Stimulated activated CD8-positive, alpha-beta memory T cell treated with anti-CD3 and anti-CD28 coated beads, Interleukin-4, amount 100 ng/mL, for 1 hour (primary cell): ENCODE results near the gene ZMYND10.
A peak's percentile ranks its signal among the peaks of the same experiment; 100 is the strongest.

ENCODE experiments used
- DNase-seq, 2 donors: peaks; one replicate each; pipeline ENCODE4 v3.0.0-alpha.2; 2020; ENCODE audit warnings: low read depth in 2 of 2, low spot score in 1 of 2

ZMYND10 gene

DNA sequence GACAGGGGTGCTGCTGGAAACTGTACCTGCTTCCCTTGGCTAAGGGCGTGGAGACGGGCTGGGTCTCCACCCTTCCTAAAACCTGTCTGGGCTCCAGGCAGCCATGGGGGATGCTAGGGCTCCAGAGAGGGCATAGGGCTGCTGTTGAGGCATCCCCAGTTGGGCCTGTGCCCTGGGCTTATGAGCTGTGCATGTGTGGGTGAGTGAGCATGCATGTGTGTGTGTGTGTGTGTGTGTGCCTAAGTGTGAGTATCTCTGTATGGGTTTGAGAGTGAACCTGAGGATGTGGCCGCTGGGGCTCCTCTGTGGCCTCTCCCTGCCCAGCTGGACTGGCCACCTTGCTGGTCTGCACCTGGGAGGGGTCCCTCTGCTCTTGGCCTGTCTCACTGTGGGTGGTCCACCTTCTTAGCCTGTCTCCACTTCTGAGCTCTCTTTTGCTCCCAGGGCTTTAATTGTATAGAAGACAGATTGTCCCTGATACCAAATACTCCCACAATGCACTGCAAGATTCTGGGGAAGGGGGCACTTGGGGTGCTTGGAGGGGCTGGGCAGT, 25.7 kb upstream of the ZMYND10 start:
- DNase-seq: no peak

DNA sequence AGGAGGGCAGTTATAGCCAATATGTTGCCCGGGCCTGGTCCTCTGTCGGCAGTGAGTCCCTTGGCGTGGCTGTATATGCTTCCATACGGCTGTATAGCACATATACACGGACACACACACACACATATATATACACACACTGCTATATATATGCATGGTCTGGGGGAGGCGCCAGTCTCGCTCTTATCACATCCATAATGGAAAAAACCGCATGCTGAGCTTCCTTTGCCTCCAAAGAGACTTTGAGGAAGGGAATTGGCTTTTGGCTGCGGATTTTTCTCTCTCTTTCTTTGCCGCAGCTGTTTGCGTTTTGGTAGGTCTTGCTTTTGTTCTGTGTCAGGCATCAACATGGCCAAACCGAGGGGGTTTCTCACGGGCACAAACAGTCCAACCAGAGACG, 25.1 kb upstream of the ZMYND10 start:
- no peak for DNase-seq

DNA sequence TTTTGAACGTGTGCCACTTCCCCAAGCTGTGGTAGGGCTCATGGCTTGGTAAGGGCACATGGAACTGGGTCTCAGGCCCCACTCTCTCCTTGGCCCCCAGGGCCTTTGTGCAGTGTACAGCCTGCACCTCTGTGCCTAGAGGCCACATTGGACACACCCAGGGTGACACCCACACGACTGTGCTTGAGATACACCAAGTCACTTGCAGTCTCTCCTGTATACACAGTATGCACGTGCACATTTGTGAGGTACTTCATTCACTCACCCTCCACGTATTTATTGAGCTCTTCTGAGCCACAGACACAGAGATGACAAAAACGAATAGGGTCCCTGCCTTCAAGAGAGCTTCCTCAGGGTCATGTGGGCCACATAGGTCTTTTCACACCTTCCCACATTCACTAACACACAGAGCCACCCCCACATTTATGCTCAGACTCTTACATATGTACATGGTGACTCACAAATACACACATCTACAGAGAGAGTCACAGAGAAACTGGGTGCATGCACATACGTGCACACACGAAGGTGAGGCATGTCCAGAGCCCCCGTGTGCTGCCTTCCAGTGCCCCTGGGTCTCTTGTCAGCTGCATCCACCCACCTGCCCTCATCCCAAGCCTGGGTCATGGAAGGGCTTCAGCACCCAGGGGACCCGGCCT, 23.6 kb upstream of the ZMYND10 start:
- DNase-seq: no peak

DNA sequence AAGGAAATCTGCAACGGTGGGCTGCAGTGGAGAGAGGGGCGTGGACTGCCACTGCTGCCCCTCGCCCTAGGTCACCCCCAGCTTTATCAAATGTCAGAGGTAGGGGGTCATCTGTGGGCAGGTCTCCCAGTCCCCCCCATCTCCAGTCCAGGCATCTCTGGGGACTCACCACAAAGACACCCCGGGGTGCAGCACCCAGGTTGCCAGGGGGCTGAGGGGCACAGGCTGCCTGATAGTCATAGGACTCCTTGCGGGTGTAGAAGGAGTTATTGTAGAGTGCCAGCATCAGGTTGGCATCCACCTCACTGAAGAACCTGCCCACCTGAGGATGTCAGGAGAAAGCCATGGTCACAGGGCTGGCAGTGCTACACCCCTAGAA, 20.3 kb upstream of the ZMYND10 start:
- no peak for DNase-seq

DNA sequence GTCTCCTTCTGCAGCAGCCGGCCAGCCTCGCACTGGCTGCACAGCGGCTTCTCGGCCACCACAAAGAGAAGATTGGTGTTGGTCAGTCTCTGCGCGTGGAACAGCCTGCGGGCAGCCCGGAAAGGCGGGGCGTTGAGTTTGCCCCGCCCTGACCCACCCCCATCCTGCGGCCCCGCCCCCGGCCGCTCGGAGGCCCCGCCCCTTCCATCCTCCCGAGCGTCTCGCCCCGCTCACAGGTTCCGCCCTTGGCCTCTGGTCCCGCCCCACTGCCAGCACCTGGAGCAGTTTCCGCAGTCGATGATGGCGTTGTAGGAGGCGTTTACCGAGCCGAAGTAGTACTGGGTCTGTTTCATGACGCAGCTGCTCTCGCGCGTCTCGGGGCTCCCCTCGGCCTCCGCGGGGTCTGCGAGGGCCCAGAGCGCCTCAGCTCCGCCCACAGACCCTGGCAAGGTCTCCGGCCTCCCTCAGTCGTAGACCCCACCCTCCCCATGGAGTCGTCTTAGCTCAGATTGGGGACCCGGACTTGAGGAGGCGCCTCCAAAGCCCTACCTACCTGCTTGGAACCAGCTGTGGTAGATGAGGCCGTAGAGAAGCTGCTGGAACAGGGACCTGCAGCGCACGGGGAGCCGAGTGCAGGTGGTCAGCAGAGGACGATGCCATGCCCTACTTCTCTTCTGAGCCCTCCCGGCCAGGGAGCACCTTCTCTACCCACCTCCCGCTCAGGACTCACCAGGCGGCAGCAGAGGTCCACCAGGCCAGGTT, 19.7 kb upstream of the ZMYND10 start:
- DNase-seq: peak; percentile 80 to 88

DNA sequence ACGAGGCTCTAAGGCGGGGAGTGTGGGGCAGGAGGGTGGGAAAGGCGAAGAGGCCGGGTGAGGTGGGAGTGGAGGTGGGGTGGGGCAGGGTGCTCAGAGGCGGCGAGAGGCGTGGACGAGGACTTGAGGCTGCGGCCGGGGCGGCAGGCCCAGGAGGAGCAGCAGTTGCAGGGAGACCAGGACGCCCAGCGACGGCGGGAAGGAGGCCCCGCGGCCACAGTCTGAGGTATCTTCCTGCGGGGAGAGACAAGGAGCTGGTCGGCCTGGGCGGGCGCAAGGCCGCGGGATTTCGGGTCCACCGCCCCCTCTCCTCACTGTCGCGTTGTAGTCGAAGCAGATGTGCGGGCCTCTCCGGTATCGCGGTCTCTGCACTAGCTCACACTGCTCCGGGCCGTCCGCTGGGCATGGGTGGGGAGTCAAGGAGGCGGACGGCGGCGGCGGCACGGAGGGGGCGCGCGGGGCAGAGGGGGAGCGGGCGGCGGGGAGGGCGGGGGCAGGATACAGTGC, 19.1 kb upstream of the ZMYND10 start:
- no peak for DNase-seq

DNA sequence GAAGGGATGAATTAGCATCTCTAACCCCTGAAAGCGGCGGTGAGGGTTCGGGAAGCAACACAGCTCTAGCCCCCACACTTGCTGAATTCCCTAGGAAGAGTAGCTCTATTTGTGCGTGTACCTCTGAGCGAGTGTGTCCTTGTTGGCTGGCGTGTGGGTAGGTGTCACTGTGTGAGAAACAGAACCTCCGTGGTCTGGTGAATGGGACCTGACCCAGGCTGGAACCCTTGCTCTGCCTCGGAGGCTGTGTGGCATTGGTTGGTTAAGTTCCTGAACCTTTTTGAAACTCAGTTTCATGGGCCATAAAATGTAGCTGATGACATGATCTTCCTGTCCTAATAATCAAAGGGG, 14.2 kb upstream of the ZMYND10 start:
- no peak for DNase-seq

DNA sequence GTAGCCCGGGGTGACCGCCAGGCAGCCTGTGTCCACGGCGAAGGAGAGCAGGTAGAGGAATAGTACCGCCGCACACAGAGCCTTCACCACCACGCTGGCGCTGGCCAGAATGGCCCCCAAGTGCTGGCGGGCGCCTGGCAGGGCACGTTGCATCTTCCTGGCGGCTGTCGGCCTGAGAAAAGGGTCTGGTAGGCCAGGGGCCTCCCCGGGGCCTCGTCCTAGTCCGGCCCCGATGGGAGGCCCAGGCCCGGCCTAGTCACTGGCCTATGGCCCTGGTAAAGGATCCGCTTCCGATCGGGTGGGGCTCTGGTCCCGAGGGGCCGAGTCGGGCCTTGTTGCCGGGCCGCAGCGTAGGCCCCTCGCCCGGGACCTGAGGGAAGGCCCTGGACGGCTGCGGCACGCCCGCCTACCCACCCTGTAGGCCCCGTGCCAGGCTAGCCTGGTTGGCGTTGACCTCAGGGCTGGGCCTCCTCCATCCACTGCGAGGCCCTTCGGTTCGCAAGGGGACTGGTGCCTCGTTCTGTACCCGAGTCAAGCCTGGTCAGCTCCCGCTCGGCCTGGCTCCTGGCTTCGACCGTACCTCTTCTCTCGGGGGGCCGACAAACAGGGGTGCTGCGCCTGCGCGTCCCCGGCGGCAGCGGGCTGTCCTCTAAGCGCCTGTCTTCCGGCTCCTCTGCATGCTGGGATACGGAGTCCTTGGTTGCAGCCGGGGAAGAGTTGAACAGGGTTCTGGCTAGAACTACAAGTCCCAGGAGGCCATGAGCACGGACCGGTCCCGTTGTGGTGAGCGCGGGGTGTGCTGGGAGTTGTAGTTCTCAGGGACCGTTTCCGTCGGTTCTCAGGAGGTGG, 13.6 kb upstream of the ZMYND10 start, which contains the start of gene TMEM115:
Gene TMEM115 (minus strand): TSS at position 611 of the 849 bp plus-strand sequence. CDS start 458 bp downstream, at position 153.
- peak; percentile 80 to 90 for DNase-seq

DNA sequence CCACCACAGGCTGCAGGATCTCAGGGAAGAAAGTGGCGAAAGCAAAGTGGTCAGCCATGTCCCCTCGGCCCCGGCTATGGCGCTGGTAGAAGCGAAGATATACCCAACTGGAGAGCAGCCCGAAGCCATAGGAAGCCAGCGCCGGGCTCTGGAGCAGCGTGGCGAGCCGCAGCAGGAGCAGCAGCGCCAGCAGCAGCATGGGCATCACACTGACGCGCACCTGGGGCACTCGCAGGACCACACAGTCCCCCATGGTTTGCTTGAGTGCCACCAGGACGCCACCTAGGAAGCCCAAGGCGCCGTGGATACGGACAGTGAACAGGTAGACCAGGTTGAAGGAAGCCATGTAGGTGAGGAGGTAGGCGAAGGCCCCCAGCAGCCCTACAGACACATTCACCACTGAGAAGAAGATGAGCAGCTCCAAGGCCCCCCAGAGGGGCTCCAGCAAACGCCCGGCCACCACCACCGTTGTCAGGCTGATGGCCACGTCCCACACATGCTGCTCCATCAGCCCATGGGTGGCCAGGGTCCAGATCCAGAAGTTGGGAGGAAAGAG, 12.9 kb upstream of the ZMYND10 start:
- no peak for DNase-seq

DNA sequence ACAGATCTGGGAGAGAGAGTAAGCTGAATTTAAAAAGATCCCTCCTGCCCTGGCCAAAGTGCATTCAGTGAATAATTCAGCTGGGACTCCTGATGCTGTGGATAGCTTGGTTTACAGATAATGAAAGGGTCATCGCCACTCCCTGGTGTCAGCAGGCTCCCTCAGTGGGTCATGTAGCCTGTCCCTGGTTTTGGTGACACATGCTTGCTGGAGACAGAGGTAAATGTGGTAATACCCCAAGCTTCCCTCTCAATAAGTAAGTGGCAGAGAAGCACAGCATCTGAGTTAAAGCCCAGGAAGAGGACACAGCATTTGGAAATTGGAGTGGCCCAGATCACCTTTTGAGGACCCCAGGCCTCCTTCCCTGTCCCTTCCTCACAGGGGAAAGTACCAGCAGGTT, 11.9 kb upstream of the ZMYND10 start:
- DNase-seq: no peak

DNA sequence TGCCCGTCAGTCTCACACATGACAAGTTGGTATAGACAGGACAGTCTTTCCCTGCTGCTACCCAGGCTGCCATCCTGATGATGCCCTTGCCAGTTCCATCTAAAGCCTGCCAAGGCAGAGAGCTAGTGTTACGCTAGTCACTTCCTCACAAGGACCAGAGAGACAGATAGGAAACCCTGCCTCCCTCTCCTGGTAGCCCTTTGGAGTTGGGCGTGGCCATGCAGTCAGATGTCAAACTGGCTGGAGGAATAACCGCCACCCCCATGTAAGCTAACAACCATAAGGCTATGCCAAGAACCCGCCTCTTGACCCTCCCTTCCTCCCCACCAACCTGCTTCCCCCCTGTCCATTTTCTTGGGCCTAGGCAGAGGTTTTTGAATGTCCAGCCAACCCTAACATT, 11.0 kb upstream of the ZMYND10 start:
- DNase-seq: no peak

DNA sequence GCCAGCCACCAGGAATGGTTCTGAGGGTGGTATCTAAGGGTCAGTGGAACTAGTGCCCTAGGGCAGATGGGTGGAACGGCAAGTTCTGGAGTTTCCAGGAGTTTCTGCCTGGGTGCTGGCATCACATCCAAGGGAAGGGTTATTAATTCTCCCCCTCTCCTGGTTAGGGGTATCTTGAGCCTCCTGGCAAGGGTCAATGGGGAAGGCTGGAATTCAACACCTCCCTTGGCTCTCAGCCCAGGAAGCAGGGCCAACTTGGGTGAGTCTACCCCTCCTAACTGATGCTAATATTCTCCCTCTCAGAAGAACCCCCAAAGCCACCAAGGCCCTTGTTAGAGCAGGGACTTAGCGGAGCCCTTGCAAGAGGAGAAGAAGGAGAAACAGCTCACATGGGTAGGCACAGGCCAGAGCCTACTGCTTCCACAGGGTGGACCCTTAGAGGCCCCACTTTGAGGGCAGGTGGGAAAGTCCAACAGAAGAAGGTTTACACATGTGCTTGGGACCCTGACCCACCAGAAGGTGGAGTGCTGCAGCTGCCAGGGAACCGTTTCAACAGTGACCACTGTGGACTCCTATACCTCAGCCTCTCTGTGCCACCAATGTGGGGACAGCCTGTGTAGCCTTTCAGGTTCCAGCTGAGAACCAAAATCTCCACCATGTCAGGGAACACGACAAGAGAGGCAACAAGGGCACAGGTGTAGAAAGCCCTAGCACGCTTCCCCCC, 10.5 kb upstream of the ZMYND10 start:
- no peak for DNase-seq

DNA sequence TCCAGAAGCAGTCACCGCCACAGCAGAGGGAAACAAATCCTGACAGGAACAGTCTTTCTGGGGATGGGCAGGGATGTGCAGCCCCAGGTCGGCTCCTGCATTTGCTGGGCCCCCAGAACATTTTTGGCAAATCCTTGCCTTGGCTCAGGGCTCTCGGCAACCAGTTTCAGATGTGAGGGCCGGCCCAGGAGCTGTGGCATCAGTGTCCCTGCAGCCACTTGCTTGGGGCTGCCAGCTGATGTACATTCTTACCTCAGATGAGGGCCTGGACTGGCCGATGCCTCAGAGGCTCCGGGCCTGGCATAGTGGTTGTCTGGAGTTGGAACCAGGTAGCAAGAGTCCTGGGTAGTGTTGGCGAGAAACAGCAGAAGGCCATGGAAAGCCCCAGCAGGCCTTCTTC, 9.3 kb upstream of the ZMYND10 start:
- no peak for DNase-seq

DNA sequence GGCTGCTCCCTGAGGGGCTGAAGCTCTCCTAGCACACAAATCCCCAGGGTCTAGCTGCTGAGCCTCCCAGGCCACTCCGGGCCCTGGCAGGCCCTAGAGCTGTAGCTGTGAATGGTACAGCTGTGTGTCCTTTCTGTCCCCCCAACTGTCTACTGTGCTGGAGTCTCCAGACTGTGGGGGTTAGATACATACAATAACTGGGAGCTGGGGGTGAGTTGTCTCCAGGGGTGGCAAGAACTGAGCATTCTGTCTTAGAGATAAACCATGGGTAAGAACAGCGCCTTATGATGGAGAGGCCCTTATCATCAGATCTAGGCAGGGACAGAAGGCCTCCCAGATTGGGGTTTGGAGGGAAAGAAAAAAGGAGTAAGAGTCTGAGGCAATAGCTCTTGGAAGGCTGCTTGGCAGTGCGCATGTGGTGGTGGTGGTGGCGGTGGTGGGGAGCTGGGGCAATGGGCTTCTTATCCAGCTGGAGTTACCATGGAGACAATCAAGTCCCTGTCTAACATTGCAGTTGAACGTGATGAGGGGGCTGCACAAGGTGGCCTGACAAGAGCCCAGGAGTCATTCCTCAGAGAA, 8.7 kb upstream of the ZMYND10 start:
- no peak for DNase-seq

DNA sequence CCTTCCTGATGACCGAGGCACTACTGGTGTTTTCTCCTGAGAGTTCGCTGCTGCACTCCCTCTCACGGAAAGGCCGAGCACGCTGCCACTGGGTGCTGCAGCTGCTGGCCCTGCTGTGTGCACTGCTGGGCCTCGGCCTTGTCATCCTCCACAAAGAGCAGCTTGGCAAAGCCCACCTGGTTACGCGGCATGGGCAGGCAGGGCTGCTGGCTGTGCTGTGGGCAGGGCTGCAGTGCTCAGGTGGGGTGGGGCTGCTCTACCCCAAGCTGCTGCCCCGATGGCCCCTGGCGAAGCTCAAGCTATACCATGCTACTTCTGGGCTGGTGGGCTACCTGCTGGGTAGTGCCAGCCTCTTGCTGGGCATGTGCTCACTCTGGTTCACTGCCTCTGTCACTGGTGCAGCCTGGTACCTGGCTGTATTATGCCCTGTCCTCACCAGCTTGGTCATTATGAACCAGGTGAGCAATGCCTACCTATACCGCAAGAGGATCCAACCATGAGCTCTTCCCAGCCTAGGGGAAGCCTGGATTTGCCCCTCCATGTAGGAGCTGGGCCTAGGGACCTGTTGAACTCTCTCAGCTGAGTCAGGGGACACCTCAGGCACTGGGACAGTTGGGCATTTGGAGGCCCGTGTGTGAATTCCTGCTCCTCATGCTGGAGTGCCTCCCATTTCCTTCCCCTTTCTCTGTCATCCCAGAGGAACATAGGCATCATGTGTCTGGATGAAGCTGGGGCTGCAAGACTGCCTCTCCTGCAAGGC, 7.9 kb upstream of the ZMYND10 start:
- DNase-seq: no peak

DNA sequence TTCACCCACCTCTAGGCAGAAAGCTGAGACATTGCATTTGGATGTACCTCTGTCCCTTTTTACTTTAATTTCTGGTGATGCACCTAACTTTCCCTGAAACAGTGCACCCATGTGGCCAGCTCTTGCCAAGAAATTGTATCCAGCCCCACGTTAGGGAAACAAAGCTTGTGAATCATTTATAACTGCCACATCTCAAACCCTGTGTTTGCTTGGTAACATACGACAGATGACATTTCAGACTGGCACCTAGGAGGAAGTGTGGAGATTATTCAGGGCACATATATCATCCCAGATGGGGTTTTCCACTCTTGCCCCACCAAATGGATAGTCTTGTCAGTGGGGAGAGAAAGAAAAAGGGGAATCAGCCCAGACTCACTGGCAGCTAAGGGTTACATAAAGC, 7.2 kb upstream of the ZMYND10 start:
- DNase-seq: no peak

DNA sequence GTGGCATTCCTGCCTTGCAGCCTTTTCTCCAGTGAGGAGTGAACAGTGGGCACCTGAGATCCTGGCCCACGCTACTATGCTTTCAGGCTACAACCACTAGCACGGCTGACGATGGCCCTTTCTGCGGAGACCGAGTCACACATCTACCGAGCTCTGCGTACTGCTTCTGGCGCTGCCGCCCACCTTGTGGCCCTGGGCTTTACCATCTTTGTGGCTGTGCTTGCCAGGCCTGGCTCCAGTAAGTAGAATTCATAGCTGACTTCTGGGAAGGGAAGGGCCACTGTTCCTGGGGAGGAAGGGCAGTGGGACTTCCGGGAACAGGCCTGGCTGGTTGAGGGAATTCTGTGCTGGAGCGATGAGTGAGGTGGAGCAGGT, 5.8 kb upstream of the ZMYND10 start:
- no peak for DNase-seq

DNA sequence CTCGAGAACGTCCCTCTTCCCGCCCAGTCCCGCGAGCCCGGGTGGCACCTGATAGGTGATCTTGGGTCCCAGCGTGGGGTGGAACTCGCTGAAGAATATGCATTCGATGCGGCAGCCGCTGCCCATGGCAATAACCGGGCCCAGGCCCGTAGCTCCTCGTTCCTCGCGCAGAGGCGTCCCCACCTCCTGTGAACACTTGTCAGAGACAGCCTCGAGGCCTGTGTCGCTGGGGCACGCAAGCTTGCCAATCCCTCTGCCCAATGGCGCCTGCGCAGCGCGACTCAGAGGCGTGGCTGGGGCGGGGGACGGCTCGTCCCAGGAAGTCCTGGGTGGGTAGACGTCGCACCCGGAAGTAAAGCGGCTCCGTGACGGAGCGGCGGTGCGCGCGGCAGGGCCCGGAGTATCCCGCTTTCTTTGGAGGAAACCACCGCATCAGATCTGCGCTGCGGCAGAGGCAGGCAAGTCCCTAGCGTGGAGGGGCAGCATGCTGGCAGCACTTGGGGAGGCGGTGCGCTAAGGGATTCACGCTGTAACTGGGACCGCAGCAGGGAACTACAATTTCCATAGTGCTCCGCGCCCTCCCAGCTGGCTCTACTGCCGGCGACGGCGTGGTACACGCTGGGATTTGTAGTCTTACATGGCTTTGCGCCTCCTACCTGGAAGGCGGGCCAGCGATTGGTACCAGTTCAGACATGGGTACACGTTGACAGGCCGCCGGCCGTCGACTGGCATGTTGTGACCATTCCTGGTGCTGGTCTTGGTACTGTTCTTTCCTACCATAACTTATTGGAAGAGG, 5.2 kb upstream of the ZMYND10 start, which contains the start of the genes CYB561D2 and NPRL2:
Gene CYB561D2 (plus strand): TSS at position 336 of the 796 bp plus-strand sequence. CDS start 572 bp downstream, outside the sequence.
Gene NPRL2 (minus strand): TSS at position 249 of the 796 bp plus-strand sequence. CDS start 123 bp downstream, at position 126.
- peak; percentile 97 to 99 for DNase-seq

DNA sequence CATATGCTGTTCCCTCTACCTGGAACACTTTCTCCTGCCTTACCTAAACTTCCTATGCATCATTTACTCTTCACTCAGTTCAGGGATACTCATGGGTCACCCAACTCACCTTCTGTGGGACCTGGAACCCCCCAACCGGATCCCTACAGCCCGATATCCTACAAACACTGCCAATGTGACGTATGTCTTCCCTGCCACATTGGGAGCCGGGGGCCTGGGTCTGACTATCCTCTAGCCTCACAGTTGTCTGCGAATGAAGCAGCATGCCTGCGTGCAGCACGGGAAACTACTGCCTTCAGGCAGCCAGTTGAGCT, 4.6 kb upstream of the ZMYND10 start:
- DNase-seq: no peak
